GM12891 (cell line): ENCODE measurements around the gene PLEKHG5.
"Not testable (repeated sequence)": the region's sequence is repeated elsewhere in the genome, so short reads cannot be mapped to it uniquely, and the experiment has no call there.

Experiments
- POLR2A ChIP-seq: IDR thresholded peaks from 2 replicates; pipeline ENCODE4 v1.6.1; 2011; ENCODE audit warnings: low read depth, low read length, control low read depth
- TAF1 ChIP-seq: IDR thresholded peaks from 2 replicates; pipeline ENCODE4 v1.6.1; 2011; ENCODE audit warnings: low read depth, low read length, control low read depth

DNA sequence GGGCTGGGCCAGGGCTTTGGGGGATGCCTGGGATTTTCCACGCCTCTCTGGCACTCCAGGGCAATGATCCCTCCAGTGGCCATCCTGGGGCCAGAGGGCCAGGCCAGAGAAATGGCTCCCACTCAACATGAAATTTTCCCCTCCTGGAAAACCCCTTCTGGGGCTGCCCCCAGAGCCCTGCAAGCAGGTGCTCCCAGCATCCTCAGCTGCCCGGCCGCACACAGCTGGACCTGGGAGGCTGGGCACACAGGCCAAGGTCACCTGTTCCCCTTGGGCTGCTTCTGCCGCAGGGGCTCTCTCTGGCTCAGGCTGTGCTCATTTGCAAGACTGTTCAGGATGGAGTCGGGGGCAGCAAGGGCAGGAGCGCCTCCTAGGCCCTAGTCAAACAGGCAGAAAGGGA is 63.0 kb downstream of the PLEKHG5 start:
- TF ChIP-seq TAF1, POLR2A: not testable (repeated sequence)
